Measurements from ENCODE around the gene NTN3.
"Not testable (repeated sequence)": the region's sequence is repeated elsewhere in the genome, so short reads cannot be mapped to it uniquely, and the experiment has no call there.

Gene NTN3

GRCh38 chr16:2441143-2441804, 29.8 kb upstream of the NTN3 start:
- DNase-seq = not testable (repeated sequence)

- DNase-seq = no peak
Observed at GRCh38 chr16:2443555-2443954, 27.5 kb upstream of the NTN3 start.

- DNase-seq = no peak
Observed at GRCh38 chr16:2447920-2448583, 23.0 kb upstream of the NTN3 start.

- DNase-seq = no peak
Observed at GRCh38 chr16:2449118-2449517, 22.0 kb upstream of the NTN3 start.

- DNase-seq = no peak
Observed at GRCh38 chr16:2450535-2450934, 20.6 kb upstream of the NTN3 start.

- no peak for DNase-seq
Observed at GRCh38 chr16:2450975-2451381, 20.1 kb upstream of the NTN3 start.

- DNase-seq = no peak
Observed at GRCh38 chr16:2451851-2452320, 19.2 kb upstream of the NTN3 start.

GRCh38 chr16:2452650-2453049, 18.4 kb upstream of the NTN3 start:
- DNase-seq = no peak

GRCh38 chr16:2455081-2455845, 15.8 kb upstream of the NTN3 start:
- no peak for DNase-seq

GRCh38 chr16:2456551-2457153, 14.4 kb upstream of the NTN3 start:
- no peak for DNase-seq

- DNase-seq = no peak
Observed at GRCh38 chr16:2457267-2457666, 13.8 kb upstream of the NTN3 start.

- no peak for DNase-seq
Observed at GRCh38 chr16:2457946-2458345, 13.2 kb upstream of the NTN3 start.

- peak; percentile 28 for DNase-seq
Observed at GRCh38 chr16:2458887-2459646, 12.0 kb upstream of the NTN3 start.

GRCh38 chr16:2459647-2460390, 11.3 kb upstream of the NTN3 start, which contains the start of gene TEDC2:
Gene TEDC2 (plus strand): TSS chr16:2460109. CDS start chr16:2460145, 36 bp downstream.
- DNase-seq = peak; percentile 100

- DNase-seq = no peak
Observed at GRCh38 chr16:2460391-2460713, 10.7 kb upstream of the NTN3 start.

- no peak for DNase-seq
Observed at GRCh38 chr16:2460916-2461315, 10.2 kb upstream of the NTN3 start.

- no peak for DNase-seq
Observed at GRCh38 chr16:2462031-2462866, 8.8 kb upstream of the NTN3 start.

- no peak for DNase-seq
Observed at GRCh38 chr16:2464333-2464732, 6.8 kb upstream of the NTN3 start.

GRCh38 chr16:2465653-2466415, 5.3 kb upstream of the NTN3 start:
- peak; percentile 26 for DNase-seq
